Testis (tissue), 3 donors: ENCODE measurements around the gene TRIM3. TPM values are rescaled to one million over a fixed set of nuclear protein-coding genes. Genes with fewer than 3 reads are reported as not detected.
A peak's percentile ranks its signal among the peaks of the same experiment; 100 is the strongest.

Experiments
- DNase-seq: peaks from one replicate; pipeline ENCODE4 v3.0.0-alpha.2; 2019
- H3K27ac ChIP-seq, 2 donors: fragments of 200-600 bp; sonication (generic); one replicate each; pipeline ENCODE4 v1.5.1; 2019
- H3K27me3 ChIP-seq: fragments of 200-600 bp; sonication (generic); one replicate; pipeline ENCODE4 v1.5.1; 2019
- H3K36me3 ChIP-seq: fragments of 200-600 bp; sonication (generic); one replicate; pipeline ENCODE4 v1.5.1; 2017; ENCODE audit warnings: low read depth; ENCODE audit errors: missing control alignments
- H3K4me1 ChIP-seq: fragments of 200-600 bp; sonication (generic); one replicate; pipeline ENCODE4 v1.5.1; 2019
- H3K4me3 ChIP-seq, 2 donors: fragments of 200-600 bp; sonication (generic); one replicate each; pipeline ENCODE4 v1.5.1; 2017 to 2019
- H3K9me3 ChIP-seq: fragments of 200-600 bp; sonication (generic); one replicate; pipeline ENCODE4 v1.5.1; 2017
- CTCF ChIP-seq, 3 experiments: fragments of 450-650 bp in 2 of 3; fragments of 200-600 bp in 1 of 3; sonication (generic) in 1 of 3; IDR thresholded peaks; one replicate each; pipeline ENCODE4 v1.5.1; 2016 to 2019; ENCODE audit warnings: antibody characterized with exemption in 3 of 3, mild to moderate bottlenecking in 2 of 3, moderate library complexity in 1 of 3
- POLR2A ChIP-seq: fragments of 450-650 bp; IDR thresholded peaks from one replicate; pipeline ENCODE4 v1.6.1; 2017; ENCODE audit warnings: antibody characterized with exemption, mild to moderate bottlenecking, moderate library complexity
- WGBS, 2 donors: methylation state at CpG; one replicate each; pipeline ENCODE4 v1.1.5; 2018; 5-methylcytosine and 5-hydroxymethylcytosine counted together
- intact Hi-C: fragments of 100-400 bp; cut with DNase I; formaldehyde crosslinking; loops from one replicate; pipeline ENCODE4 v1.15.1; 2023; ENCODE audit warnings: low total_unique reads
- polyA plus RNA-seq: library from polyadenylated mRNA; stranded (reverse); fragments of 350-450 nt; fragmentation: Illumina TruSeq; extraction: RNeasy Lipid Tissue Mini Kit (QIAGEN cat#74804); gene quantifications from one replicate; pipeline ENCODE4 v1.2.3, GENCODE V29; 2014; ENCODE audit warnings: low read depth, low replicate concordance; ENCODE audit not compliant: insufficient read depth
- total RNA-seq, 2 donors: library from RNA; depleted of rRNA; stranded (reverse); fragments of >200 nt; gene quantifications; one replicate each; pipeline ENCODE4 v1.2.3, GENCODE V29; 2016

Gene TRIM3
- total and polyA plus RNA-seq, 3 donors from 2014 or later: 15.0 to 29.4 (median 29.4) TPM

- TF ChIP-seq POLR2A: no peak
- peak; percentile 22 to 70 (median 60) for TF ChIP-seq CTCF (IDR thresholded peaks at IDR 0.05)
- Histone ChIP-seq H3K27ac (no peak overlapping the region), H3K9me3 (no peaks in the 10 kb centered on the region), H3K36me3 (no peaks in the 10 kb centered on the region), H3K4me1 (no peaks in the 10 kb centered on the region), H3K27me3 (no peaks in the 10 kb centered on the region), H3K4me3 (no peak overlapping the region)
- WGBS, 2 donors: 70 to 72% methylated on average over 2 of the region's 2 CpGs
- intact Hi-C loops: no loop called here
- DNase-seq: peak; percentile 32
These were observed 32.0 kb upstream of the TRIM3 start for GRCh38 chr11:6505577-6506240.

- no peak overlapping the region for H3K4me3 ChIP-seq
- H3K4me1 ChIP-seq: peaks cover 5% of the 10 kb centered on the region
- no peak overlapping the region for H3K27ac ChIP-seq
- intact Hi-C loops: no loop called here
- H3K27me3 ChIP-seq: no peaks in the 10 kb centered on the region
- 86 to 87% methylated on average over 3 of the region's 3 CpGs for WGBS, 2 donors
- H3K9me3 ChIP-seq: no peaks in the 10 kb centered on the region
- TF ChIP-seq POLR2A: no peak
- no peak for TF ChIP-seq CTCF (IDR thresholded peaks at IDR 0.05)
- no peak for DNase-seq
- no peaks in the 10 kb centered on the region for H3K36me3 ChIP-seq
These were observed 30.4 kb upstream of the TRIM3 start for GRCh38 chr11:6504166-6504565.

- DNase-seq: no peak
- Histone ChIP-seq H3K4me1 (peaks cover 5% of the 10 kb centered on the region), H3K9me3 (no peaks in the 10 kb centered on the region), H3K27ac (no peak overlapping the region), H3K27me3 (no peaks in the 10 kb centered on the region), H3K36me3 (no peaks in the 10 kb centered on the region), H3K4me3 (no peak overlapping the region)
- WGBS, 2 donors: 96% methylated on average over 3 of the region's 3 CpGs
- TF ChIP-seq POLR2A (no peak), CTCF (IDR thresholded peaks at IDR 0.05) (no peak)
- intact Hi-C loops: no loop called here
These were observed 28.6 kb upstream of the TRIM3 start for GRCh38 chr11:6502382-6502781.

GRCh38 chr11:6498544-6498943, 24.8 kb upstream of the TRIM3 start:
- no peaks in the 10 kb centered on the region for H3K27me3 ChIP-seq
- WGBS, 2 donors: 93 to 96% methylated on average over 5 of the region's 5 CpGs
- TF ChIP-seq CTCF (IDR thresholded peaks at IDR 0.05): no peak
- TF ChIP-seq POLR2A: no peak
- no peaks in the 10 kb centered on the region for H3K9me3 ChIP-seq
- no peak overlapping the region for H3K27ac ChIP-seq
- H3K4me3 ChIP-seq: no peak overlapping the region
- H3K36me3 ChIP-seq: no peaks in the 10 kb centered on the region
- no peak for DNase-seq
- peaks cover 5% of the 10 kb centered on the region for H3K4me1 ChIP-seq
- intact Hi-C loops: no loop called here

- intact Hi-C loops: no loop called here
- DNase-seq: no peak
- H3K36me3 ChIP-seq: no peaks in the 10 kb centered on the region
- 57 to 77% methylated on average over 2 to 7 of the region's 7 CpGs for WGBS, 2 donors
- no peak overlapping the region for H3K27ac ChIP-seq
- H3K9me3 ChIP-seq: no peaks in the 10 kb centered on the region
- TF ChIP-seq POLR2A: no peak
- H3K4me3 ChIP-seq: peak overlapping the region in 1 of 2 donors; percentile 34
- peaks cover 5% of the 10 kb centered on the region for H3K4me1 ChIP-seq
- no peaks in the 10 kb centered on the region for H3K27me3 ChIP-seq
These were observed 24.4 kb upstream of the TRIM3 start for GRCh38 chr11:6498121-6498520.
